ENCODE data around the gene ADA.
"Not testable (repeated sequence)": the region's sequence is repeated elsewhere in the genome, so short reads cannot be mapped to it uniquely, and the experiment has no call there.

Gene ADA

DNA sequence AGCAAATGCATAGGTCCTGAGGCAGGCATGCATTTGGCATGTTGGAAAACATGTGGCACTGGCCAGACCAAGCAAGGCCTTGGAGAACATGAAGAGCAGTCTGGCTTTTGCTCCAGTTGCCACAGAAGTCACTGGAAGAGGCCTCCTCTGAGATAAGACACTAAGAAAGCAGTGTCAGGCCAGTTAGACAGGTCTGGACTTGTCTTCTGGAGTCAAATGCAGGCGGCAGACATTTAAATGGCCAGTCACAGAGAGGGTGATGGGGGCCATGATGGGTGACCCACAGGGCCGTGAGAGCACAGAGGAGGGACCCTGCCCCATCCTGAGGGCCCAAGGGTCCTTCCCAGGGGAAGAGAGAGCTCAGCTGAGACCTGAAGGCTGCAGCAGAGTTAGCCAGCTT is 26.7 kb upstream of the ADA start:
- no peak for DNase-seq

DNA sequence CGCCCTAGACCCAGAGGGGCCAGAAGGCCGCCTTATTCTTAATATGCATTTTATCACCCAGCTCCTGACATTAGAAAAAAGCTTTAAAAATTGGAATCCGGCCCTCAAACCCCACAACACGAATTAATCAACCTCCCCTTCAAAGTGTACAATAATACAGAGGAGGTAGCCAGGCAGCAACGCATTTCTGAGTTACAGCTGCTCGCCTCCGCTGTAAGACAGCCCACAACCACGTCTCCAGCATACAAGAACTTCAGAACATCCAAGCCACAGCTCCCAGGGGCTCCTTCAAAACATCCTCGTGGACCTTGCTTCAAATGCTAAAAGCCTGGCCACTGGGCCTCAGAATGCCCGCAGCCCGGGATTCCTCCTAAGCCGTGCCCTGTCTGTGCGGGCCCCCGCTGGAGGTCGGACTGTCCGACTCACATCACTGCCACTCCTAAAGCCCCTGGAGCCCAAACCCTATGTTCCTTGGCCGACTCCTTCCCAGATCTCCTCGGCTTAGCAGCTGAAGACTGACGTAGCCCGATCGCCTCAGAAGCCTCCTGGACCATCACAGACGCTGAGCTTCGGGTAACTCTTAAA is 20.9 kb upstream of the ADA start:
- not testable (repeated sequence) for DNase-seq

DNA sequence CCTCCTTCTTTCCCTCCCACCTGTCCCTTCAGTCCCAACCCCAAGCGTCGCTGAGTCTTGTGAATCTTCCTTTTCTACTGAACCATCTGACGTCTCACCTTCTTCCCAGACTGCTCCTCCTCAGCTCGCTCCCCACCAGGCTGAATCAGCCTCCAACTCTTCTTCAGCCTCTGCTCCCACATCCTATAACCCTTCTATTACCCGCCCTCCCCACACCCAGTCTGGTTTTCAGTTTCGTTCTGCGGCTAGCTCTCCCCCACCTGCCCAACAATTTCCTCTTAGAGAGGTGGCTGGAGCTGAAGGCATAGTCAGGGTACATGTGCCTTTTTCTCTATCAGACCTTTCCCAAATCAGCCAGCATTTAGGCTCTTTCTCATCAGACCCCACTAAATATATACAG is 20.0 kb upstream of the ADA start:
- peak; percentile 76 for DNase-seq

DNA sequence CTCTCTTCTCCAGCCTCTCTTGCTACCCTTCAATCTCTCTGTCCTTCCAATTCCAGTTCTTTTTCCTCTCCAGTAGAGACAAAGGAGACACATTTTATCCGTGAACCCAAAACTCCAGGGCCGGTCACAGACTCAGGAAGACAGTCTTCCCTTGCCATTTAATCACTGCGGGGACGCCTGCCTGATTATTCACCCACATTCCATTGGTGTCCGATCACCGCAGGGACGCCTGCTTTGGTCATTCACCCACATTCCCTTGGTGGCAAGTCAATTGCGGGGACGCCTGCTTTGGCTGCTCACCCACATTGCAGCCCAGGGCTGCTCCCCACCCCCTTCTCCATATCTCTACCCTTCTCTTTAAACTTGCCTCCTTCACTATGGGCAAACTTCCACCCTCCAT is 19.4 kb upstream of the ADA start:
- DNase-seq, result not testable (repeated sequence)

DNA sequence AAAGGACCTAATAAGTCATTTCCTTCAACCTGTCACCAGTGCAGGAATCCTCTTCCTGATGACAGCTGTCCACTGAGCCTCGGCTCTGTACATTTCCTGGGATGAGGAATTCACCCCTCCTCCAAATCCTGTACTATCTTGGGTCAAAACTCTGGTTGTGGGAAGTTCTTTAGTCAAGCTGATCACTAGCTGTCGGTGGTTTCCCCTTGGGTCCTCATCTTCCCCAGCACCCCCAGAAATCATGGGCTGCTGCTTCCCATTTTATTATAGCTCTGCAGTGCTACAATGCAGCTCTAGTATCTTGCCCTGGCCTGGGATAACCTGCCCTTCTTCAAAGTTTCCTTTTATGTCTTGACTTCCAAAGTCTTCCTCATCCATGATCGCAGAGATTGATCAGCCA is 14.6 kb upstream of the ADA start:
- DNase-seq, result no peak

DNA sequence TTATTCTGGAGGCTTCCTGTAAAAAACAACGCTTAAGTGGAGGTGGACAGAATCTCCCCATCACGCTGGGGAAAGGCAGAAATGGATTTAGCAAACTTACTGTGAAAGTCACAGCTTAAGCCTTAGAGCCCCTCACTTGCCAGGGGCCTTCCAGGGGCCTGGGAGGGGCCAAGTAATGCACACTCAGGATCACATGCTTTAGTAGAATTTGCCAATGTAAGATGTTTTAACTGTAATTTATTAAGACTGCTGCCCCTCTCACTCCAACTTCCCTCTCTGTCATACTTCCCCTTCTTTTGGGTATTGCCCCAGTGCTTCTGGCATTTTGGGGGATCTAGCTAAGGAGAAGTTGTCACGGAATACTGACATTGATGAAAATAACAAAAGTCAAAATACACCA is 12.6 kb upstream of the ADA start:
- no peak for DNase-seq

DNA sequence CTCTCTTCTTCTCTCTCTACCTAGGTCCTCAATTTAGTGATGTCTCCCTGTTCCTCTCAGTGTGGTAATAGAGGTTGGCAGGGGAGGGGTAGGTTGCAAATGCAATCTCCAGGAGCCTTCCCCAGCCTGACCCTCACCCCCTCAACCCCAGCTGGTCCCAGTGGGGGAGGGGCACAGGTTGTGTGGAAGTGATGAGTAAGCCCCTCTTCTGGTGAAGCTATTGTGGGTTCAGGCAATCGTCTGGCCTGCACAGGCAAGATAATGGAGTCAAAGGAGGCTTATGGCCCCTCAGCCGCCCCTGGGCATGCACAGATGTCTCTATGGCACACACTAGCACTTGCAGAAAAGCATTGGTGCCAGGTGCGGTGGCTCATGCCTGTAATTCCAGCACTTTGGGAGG is 10.8 kb upstream of the ADA start:
- DNase-seq, result no peak

DNA sequence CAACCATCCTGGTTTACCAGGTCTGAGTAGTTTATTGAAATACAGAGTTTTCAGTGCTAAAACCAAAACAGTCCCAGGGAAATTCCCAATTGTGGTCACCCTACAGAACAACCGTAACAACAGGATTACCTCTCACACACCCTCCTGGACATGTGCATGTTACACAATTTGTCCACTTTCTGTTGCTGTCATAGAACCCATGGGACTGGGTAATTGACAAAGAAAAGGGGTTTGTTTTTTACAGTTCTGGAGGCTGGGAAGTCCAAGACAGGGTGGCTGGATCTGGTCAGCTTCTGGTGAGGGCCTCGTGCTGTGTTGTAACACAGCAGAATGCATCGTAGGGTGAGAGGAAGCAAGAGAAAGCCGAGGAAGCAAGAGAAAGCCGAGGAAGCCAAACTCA is 9.1 kb upstream of the ADA start:
- no peak for DNase-seq

DNA sequence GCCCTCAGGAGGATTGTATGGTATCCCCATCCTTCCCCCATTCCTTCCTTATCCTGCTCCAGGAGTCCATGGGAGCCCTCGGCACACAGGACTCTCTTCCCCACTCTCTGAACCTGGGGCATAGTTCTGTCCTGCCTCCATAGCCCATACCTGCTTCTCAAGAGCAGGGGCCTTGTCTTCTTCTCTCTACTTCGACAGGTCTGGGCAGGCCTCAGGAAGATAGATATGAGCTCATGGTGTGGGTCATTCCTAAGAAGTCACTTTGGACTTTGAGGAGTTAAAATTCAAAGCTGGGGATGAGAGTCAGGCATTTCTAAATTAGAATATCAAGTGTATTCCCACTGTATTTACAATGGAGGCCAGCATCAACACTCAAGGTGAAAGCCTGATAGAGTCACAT is 8.4 kb upstream of the ADA start:
- DNase-seq, result no peak

DNA sequence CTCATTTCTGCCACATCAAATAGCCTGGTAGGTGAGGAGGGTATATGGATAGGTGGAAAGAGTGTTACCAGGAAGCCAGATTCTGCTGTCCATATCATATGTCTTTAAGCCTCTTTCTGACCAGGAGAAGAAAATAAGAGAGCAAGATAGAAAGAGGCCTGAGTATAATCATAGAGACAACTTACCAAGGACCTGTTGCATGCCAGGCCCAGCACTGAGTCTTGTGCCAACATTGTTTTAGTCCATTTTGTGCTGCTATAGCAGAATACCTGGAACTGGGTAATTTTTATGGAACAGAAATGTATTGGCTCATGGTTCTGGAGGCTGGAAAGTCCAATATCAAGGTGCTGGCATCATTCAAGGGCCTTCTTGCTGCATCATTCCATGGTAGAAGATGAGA is 7.3 kb upstream of the ADA start:
- DNase-seq, result no peak

DNA sequence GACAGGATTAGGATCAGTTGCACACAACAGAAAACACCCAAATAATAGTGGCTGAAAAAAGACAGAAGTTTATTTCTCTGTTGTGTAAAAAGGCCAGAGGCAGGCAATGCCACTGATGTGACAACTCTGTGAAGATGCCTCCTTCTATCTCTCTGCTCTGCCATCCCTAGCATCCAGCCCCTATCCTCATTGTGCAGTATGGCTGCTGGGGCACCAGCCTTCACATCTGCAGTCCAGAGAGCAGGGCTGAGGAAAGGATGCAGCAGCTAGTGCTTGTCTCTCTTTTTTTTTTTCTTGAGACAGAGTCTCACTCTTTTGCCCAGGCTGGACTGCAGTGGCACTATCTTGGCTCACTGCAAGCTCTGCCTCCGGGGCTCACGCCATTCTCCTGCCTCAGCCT is 6.4 kb upstream of the ADA start:
- no peak for DNase-seq

DNA sequence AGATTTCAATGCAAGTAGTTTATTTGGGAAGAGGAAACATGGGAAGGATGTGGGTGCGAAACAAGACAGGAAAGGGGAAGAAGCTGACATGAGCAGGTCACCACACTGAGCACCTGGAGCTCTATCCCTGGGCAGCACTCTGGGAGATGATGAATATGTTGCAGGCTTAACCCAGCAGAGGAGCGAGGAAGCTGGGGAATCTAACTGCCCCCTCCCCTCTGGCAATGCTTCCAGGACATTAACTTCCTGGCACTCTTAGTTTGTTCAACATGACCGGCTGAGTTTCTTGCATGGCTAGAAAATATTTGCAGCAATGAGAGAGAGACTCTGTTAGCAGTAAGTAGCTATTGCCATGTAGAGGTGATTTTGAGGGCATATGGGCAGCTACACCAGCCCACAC is 4.9 kb upstream of the ADA start:
- DNase-seq, result no peak

DNA sequence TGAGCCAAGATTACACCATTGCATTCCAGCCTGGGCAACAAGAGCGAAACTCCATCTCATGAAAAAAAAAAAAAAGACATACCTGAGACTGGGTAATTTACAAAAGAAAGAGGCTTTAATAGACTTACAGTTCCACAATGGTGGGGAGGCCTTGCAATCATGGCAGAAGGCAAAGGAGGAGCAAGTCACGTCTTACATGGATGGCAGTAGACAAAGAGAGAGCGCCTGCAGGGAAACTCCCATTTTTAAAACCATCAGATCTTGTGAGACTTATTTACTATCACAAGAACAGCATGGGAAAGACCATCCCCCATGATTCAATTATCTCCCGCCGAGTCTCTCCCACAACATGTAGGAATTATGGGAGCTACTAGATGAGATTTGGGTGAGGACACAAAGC is 2.7 kb upstream of the ADA start:
- DNase-seq, result not testable (repeated sequence)

DNA sequence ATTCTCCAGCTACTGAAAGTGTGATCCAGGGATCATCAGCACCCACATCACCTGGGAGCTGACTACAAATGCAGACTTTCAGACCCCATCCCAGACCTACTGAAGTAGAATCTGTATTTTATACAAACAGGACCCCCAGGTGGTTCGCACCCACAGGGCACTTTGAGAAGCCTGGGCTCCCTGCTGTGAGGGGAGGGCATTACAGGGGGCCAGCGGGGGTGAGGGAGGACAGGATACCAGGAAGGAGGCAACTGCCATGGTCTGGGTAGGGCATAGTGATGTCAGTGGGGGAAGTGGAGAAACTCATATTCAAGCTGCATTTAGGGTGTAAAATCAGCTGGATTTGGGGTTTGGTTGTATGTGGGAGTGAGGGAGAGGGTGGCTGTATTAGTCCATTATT is 2.0 kb upstream of the ADA start:
- no peak for DNase-seq

DNA sequence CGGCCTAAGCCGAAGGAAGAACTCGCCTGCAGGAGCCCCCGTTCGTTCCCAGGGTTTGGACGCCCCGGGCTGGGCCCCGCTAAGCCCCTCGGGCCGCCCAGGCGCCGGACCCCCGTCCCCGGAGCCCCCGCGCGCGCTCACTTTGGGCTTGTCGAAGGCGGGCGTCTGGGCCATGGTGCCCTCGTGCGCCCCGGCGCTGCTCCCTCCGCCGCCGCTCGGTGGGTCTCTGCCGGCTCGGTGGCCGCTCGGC is 140 bp downstream of the ADA start:
- DNase-seq, result no peak

DNA sequence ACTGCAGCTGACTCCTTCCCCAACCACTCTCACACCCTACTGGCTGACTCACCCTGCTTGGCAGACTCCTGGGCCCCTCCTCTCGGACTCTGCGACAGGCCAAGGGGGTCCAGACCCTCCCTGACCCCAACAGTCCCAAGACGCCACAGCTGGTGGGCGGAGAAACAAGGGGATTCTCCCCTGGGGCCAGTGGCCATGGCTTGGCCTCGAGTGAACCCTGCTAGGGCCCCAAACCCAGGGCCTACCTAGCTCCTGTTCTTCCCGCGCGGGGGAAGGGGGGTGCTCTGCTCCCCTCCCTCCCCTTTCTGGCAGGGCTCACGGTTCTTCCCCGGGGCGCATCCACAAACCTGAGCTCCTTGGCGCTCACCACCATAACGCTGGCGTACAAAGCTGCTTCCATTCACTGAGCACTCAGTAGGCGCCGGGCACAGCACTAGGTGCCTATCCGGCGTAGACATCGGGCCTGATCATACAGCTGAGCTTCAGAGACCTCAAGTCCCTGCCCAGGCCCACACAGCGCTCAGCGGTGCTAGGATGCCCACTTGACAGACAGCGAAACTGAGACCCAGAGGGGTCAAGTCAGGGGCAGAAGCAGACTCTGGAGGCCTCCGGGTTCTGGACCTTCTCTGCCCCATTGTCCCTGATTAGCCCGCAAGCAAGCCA is 597 bp downstream of the ADA start:
- peak; percentile 45 for DNase-seq

DNA sequence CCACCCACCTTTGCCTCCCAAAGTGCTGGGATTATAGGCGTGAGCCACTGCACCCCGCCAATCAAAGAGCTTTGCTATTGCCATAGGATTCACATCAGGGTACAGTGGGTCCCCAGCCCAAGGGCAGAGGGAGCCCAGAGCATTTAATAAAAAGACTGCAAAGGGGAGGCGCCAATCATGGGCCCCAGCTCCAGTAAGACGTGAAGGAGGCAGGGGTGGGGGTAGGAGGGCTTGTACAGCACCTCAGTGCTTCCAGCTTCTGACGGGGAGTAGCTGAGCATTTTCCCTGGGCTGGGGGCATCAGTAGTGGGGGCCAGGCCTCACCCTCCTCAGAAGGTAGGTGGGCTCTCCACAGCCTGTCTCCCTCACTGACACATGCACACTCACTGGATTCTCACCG is 1.5 kb downstream of the ADA start:
- no peak for DNase-seq

DNA sequence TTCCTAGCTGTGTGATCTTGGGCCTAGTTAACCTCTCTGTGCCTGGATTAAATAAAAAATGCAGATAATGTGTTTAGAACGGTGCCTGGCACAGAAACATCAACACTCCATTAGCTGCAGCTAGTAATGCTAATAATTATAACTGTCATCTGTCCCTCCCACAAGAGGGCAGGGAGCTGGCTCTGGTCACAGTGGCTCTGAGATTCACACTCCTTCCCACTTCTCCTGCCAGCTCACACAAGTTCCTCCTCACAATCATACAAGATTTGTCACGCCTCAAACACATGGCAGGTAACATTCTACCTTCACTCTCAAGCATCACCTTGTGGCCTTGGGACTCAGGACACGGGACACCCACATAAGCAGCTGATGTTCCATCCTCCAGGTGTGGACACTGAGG is 2.4 kb downstream of the ADA start:
- DNase-seq, result no peak

DNA sequence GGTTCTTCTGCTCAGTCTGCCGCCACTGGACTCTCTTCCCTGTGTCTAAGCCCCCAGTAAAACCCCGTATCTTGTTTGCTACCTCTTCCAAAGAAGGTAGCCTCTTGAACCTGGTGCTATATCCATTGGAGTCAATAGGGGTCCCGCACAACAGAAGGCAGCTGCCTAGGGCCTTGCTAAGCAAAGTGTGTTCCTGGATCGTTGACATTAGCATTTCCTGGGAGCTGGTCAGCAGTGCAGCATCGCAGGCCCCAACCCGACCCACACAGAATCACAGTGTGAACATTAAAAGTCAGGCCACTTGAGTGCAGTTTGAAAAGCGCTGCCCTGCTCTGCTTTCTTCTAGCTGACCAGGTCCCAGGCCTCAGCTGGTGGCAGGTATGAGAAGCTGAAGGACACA is 2.9 kb downstream of the ADA start:
- DNase-seq, result no peak

DNA sequence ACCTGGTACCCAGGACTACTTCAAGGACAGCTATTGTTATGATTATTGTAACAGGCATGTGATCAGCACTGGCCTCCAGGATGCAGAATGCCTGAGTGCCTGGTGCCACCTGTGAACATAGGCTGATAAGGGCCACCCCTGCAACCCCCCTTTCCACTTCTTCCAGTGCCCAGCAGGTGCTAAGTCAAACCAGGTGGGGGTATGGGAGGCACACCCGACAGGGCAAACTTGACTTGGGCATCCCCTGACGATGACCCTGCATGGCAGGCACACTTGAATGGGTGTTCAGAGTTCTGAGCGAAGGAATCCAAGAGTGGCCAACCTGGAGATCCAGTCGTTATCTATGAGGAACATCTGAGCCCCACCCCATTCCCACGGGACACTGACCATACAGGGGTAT is 3.4 kb downstream of the ADA start:
- no peak for DNase-seq

DNA sequence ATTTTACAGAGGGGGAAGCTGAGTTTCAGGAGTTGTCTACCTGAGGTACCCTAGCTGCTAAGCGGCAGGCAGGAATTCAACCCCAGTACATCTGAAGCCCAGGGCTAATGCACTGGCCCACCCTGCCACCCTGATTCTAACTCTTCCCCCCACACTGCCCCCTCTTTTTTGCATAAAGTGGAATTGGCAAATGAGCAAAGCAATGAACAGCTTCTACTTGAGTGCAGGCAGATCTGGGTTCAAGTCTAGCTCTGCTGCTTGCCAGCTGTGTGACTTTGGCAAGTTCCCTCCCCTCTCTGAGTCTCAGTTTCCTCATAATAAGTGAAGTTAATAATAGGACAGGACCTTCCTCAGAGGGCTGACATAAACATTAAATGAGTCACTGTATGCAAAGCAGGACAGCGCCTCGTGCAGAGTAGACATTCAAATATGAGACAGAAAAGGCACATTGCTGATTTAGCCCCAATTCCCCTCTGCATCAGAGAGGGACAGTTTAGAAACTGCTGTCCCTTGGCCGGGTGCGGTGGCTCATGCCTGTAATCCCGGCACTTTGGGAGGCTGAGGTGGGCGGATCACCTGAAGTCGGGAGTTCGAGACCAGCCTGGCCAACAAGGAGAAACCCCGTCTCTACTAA is 4.7 kb downstream of the ADA start:
- peak; percentile 18 for DNase-seq

DNA sequence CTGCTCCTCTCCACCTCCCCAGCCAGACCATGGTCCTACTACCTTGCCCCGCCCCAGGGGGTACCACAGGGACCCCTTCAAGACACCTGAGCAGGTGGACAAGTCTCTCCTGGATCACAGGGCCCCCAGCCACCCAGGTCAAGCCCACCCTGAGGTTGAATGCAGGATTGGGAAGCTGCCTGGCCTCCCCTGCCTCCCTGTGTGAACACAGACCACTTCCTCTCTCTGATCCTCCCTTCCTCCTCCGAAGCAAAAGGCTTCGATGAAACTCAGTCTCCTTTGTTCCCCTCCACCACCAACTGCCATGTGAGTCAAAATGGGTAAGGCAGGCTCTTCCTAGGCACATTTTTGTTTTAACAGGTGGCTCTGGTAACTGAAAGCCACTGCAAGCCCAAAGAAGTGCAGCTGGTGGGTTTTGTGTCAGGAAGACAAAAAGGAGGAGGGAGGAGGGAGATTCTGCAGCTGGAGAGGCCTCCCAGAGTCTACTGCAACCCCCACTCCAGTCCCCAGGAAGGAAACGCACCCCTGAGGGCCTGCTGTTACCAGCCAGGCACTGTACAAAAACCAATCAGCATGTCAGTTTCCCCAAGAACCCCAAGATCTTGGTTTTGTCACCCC is 5.4 kb downstream of the ADA start:
- peak; percentile 48 for DNase-seq

DNA sequence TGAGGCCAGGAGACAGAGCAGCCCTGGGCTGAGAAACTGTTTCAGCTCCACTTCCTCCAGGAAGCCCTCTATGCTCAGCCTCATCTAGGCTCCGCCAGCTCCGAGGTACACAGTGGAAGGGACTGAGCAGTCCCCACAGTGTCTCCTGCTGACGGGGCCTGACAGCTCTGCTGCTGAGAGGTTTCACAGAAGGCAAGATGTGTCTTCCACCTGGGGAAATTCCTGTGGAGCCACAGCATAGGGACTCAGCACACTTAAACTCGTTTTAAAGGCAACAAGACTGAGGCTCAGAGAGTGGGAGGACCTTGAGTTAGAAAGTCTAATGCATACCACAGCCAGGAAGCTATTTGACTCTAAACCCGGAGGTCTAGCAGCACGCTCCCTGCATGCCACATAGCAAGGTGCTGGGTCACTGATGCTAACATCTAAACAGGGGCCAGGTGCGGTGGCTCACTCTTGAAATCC is 6.8 kb downstream of the ADA start:
- DNase-seq, result peak; percentile 76

DNA sequence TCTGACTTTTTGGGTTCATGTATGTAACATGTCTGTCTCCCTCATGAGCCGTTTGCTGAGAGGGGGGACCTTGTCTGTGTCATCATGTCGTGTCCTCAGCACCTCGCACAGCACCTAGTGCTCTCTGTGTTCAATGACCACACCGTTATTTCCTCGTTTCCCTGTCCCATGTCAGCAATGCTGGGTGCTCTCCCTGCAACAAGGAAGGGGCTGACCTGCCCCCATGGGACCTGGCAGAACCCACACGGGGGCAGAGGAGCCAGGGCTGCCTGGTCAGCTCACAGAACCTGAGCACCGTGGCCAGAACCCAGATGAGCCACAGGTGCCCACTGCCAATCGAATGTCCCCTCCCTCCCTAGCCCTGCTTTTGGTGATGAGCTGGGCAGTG is 7.3 kb downstream of the ADA start:
- DNase-seq, result peak; percentile 11
